MM.1S (cell line): Measurements from ENCODE around the gene SLC28A3.

Experiments
- CTCF ChIP-seq: fragments of 300-600 bp; sonication (generic); IDR thresholded peaks from 2 replicates; pipeline ENCODE4 v1.5.1; 2016; ENCODE audit warnings: antibody characterized with exemption, low read length, mixed read lengths
- EZH2 ChIP-seq: fragments of 300-600 bp; sonication (generic); optimal IDR thresholded peaks from 2 replicates; pipeline ENCODE3; 2017; ENCODE audit warnings: low read depth, mild to moderate bottlenecking, antibody characterized with exemption, low read length, mixed read lengths
- EZH2phosphoT487 ChIP-seq: fragments of 300-600 bp; sonication (generic); IDR thresholded peaks from 2 replicates; pipeline ENCODE4 v1.6.1; 2018; ENCODE audit warnings: antibody characterized with exemption, low read length

- TF ChIP-seq CTCF (no peak), EZH2phosphoT487 (no peak), EZH2 (no peak)
These were observed 3.3 kb downstream of the SLC28A3 start for GRCh38 chr9:84337252-84337651.
